Natural killer cell (primary cell): ENCODE results near the gene PRSS33. TPM values are rescaled to one million over a fixed set of nuclear protein-coding genes. Genes with fewer than 3 reads are reported as not detected.

Experiments used
- ATAC-seq, 3 donors: fragments of 150-1000 bp in 2 of 3; fragments of 200-7000 bp in 1 of 3; cut with Tn5 transposase; 1 replicate in 1 of 3; 2 replicates in 2 of 3; pipeline ENCODE4 v1.10.0; 2021; ENCODE audit warnings: mild to moderate bottlenecking in 2 of 3, moderate library complexity in 2 of 3
- DNase-seq, 2 donors: peaks; one replicate each; pipeline versions ENCODE4 v3.0.0 to v3.0.0-alpha.2; 2013 to 2021; ENCODE audit warnings: mixed read lengths in 1 of 2
- H3K27ac ChIP-seq: one replicate; pipeline ENCODE4 v1.5.1; 2013; ENCODE audit warnings: mild to moderate bottlenecking, low read length
- H3K27me3 ChIP-seq: one replicate; pipeline ENCODE4 v1.6.1; 2013; ENCODE audit warnings: low read length; ENCODE audit not compliant: control insufficient read depth, insufficient read depth
- H3K36me3 ChIP-seq: one replicate; pipeline ENCODE4 v1.6.1; 2013; ENCODE audit warnings: low read length; ENCODE audit not compliant: control insufficient read depth, insufficient read depth
- H3K4me1 ChIP-seq: one replicate; pipeline ENCODE4 v1.6.1; 2013; ENCODE audit warnings: low read length; ENCODE audit not compliant: control insufficient read depth, insufficient read depth
- H3K4me3 ChIP-seq: one replicate; pipeline ENCODE4 v1.5.1; 2013; ENCODE audit warnings: low read length
- H3K9me3 ChIP-seq: one replicate; pipeline ENCODE4 v1.6.1; 2013; ENCODE audit warnings: low read length; ENCODE audit not compliant: control insufficient read depth, insufficient read depth
- H3K27ac Mint-ChIP-seq, 2 donors: one replicate each; pipeline ENCODE4 v1.8.0; 2022; ENCODE audit warnings: mild to moderate bottlenecking in 2 of 2, mixed read lengths in 2 of 2, moderate library complexity in 1 of 2
- H3K27me3 Mint-ChIP-seq, 2 donors: one replicate each; pipeline ENCODE4 v1.8.0; 2022; ENCODE audit warnings: low read depth in 2 of 2, mixed read lengths in 2 of 2
- H3K36me3 Mint-ChIP-seq: one replicate; pipeline ENCODE4 v1.8.0; 2022; ENCODE audit warnings: mixed read lengths
- H3K4me1 Mint-ChIP-seq, 2 donors: one replicate each; pipeline ENCODE4 v1.8.0; 2022; ENCODE audit warnings: mixed read lengths in 2 of 2
- H3K4me3 Mint-ChIP-seq: one replicate; pipeline ENCODE4 v1.8.0; 2022; ENCODE audit warnings: mild to moderate bottlenecking, moderate library complexity, mixed read lengths
- H3K9me3 Mint-ChIP-seq, 2 donors: one replicate each; pipeline ENCODE4 v1.8.0; 2022; ENCODE audit warnings: mixed read lengths in 2 of 2
- WGBS: methylation state at CpG from one replicate; pipeline ENCODE4 v1.1.7; 2013; ENCODE audit warnings: missing lambda C conversion rate; ENCODE audit not compliant: insufficient coverage; 5-methylcytosine and 5-hydroxymethylcytosine counted together
- intact Hi-C: fragments of 100-400 bp; cut with micrococcal nuclease; formaldehyde crosslinking; loops from one replicate; pipeline ENCODE4 v1.14.2; 2022
- total RNA-seq, 4 donors: library from RNA; stranded (reverse); fragments of 120-200 nt in 1 of 4; gene quantifications; one replicate each; pipeline versions ENCODE4 v1.2.3 to v1.2.4, GENCODE V29; 2013 to 2022
- TF ChIP-seq, protein P1 (sequence below): fragments of 200-600 bp; IDR thresholded peaks from one replicate; pipeline ENCODE4 v1.8.0; 2022; ENCODE audit warnings: antibody characterized with exemption

PRSS33 gene
- total RNA-seq, 3 donors from 2014 or later (not counting 1 experiment from before 2014, with no cell fraction given): 0.20 to 0.63 (median 0.54) TPM

DNA sequence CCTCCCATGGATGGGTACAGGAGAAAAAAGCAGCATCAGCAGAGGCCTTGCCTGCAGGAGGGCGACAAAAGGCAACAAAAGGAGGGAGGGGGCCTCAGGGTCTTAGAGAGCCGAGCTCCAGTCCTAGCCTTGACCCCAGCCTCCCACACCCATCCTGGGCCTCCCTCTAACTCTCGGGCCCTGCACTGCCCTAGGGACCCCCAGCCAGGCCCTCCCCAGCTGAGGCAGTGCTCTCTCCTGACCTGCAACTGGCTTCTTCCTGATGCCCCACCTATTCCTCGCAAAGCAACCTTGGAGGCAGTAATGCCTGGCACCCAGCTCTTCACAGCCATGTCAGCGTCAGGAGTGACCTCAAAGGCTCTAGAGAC lies 50.1 kb downstream of the PRSS33 start:
- TF ChIP-seq, protein P1, sequence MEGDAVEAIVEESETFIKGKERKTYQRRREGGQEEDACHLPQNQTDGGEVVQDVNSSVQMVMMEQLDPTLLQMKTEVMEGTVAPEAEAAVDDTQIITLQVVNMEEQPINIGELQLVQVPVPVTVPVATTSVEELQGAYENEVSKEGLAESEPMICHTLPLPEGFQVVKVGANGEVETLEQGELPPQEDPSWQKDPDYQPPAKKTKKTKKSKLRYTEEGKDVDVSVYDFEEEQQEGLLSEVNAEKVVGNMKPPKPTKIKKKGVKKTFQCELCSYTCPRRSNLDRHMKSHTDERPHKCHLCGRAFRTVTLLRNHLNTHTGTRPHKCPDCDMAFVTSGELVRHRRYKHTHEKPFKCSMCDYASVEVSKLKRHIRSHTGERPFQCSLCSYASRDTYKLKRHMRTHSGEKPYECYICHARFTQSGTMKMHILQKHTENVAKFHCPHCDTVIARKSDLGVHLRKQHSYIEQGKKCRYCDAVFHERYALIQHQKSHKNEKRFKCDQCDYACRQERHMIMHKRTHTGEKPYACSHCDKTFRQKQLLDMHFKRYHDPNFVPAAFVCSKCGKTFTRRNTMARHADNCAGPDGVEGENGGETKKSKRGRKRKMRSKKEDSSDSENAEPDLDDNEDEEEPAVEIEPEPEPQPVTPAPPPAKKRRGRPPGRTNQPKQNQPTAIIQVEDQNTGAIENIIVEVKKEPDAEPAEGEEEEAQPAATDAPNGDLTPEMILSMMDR: no peak
- H3K4me3 ChIP-seq: no peak overlapping the region
- no peaks in the 10 kb centered on the region for H3K9me3 Mint-ChIP-seq
- H3K9me3 ChIP-seq: no peaks in the 10 kb centered on the region
- H3K36me3 ChIP-seq: no peaks in the 10 kb centered on the region
- DNase-seq: no peak
- no peak overlapping the region for H3K27ac Mint-ChIP-seq
- H3K27me3 ChIP-seq: no peaks in the 10 kb centered on the region
- H3K4me1 Mint-ChIP-seq: no peaks in the 10 kb centered on the region
- 91% methylated on average over 5 of the region's 5 CpGs for WGBS
- no peak overlapping the region for H3K4me3 Mint-ChIP-seq
- intact Hi-C loops: no loop called here
- no peak for ATAC-seq
- no peaks in the 10 kb centered on the region for H3K27me3 Mint-ChIP-seq
- no peaks in the 10 kb centered on the region for H3K36me3 Mint-ChIP-seq
- H3K4me1 ChIP-seq: no peaks in the 10 kb centered on the region
- no peak overlapping the region for H3K27ac ChIP-seq

DNA sequence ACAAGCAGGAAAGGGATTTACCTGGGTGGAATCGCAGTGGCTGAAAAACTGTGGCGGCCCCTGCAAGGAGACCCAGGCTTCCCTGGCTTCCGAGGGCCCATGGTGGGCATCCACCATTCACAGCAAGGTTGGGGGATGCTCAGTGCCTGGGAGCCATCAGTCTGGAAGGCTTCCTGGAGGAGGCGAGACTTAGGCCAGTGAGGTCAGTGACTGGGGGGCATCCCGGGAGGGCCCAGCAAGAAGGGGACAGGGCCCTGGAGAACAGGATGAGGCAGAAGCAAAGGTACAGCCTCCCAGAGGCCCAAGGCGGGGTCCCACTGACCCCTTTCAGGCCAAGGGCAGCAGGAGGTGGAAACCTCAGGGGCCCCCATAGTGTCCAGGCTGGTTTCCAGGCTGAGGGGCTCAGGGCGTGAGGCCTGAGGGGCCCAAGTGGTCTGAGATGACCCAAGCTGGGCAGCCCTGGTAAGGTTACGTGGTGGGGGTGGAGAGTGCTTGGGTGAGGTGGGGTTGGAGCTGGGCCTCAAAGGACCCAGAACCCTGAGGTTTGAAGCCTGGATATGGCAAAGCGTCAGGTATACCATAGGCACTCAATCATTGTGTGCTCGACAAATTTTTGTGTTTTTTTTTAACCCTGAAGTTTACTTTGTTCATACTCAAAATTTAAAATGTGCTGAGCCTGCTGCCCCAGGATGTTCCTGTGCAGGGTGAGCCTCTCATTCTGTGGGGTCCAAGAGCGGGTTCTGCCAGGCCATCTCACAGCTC lies 50.7 kb downstream of the PRSS33 start:
- H3K36me3 Mint-ChIP-seq: no peaks in the 10 kb centered on the region
- TF ChIP-seq, protein P1: no peak
- intact Hi-C loops: no loop called here
- H3K9me3 ChIP-seq: no peaks in the 10 kb centered on the region
- H3K9me3 Mint-ChIP-seq: no peaks in the 10 kb centered on the region
- 94% methylated on average over 11 of the region's 11 CpGs for WGBS
- no peak overlapping the region for H3K27ac Mint-ChIP-seq
- no peaks in the 10 kb centered on the region for H3K27me3 Mint-ChIP-seq
- H3K4me1 Mint-ChIP-seq: no peaks in the 10 kb centered on the region
- H3K4me3 Mint-ChIP-seq: no peak overlapping the region
- H3K36me3 ChIP-seq: no peaks in the 10 kb centered on the region
- no peak overlapping the region for H3K4me3 ChIP-seq
- no peak for DNase-seq
- ATAC-seq: no peak
- no peaks in the 10 kb centered on the region for H3K27me3 ChIP-seq
- H3K27ac ChIP-seq: no peak overlapping the region
- H3K4me1 ChIP-seq: no peaks in the 10 kb centered on the region

DNA sequence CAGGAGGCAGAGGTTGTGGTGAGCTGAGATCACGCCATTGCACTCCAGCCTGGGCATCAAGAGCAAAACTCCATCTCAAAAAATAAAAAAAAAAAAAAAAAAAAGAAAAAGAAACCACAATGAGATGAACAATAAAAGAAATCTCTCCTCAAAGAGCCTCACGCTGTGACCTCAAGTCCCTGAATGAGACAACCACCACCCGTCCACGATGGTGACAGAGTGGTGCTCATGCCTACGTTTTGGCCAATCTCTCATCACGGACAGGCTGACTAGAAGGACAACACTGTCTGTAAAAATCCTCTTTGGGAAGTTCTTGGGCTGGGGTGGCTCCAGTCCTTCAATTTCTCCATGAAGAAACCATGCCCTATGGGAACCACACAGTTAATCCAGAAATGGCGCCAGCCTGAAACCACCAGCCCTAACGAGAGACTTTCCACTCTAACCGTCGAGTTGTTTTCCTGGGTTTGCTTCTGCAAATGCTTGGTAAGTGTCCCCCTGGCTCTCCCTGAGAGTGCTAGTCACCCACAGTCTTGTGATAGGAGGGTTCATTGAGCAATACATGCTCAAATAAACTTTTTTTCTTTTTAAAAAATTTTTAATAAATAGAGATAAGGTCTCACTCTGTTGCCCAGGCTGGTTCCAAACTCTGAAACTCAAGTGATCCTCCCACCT lies 52.4 kb downstream of the PRSS33 start:
- no peak overlapping the region for H3K4me3 ChIP-seq
- H3K27ac ChIP-seq: no peak overlapping the region
- 47% methylated on average over 9 of the region's 10 CpGs for WGBS
- no peaks in the 10 kb centered on the region for H3K4me1 ChIP-seq
- H3K4me1 Mint-ChIP-seq: no peaks in the 10 kb centered on the region
- H3K27ac Mint-ChIP-seq: no peak overlapping the region
- no peaks in the 10 kb centered on the region for H3K9me3 Mint-ChIP-seq
- H3K4me3 Mint-ChIP-seq: no peak overlapping the region
- no peaks in the 10 kb centered on the region for H3K36me3 Mint-ChIP-seq
- H3K36me3 ChIP-seq: no peaks in the 10 kb centered on the region
- H3K27me3 Mint-ChIP-seq: no peaks in the 10 kb centered on the region
- TF ChIP-seq, protein P1: no peak
- no peak for ATAC-seq
- intact Hi-C loops: no loop called here
- H3K9me3 ChIP-seq: no peaks in the 10 kb centered on the region
- no peak for DNase-seq
- H3K27me3 ChIP-seq: no peaks in the 10 kb centered on the region

Other genes with a start within 250 kb of the PRSS33 start
- gene PDPK1, start 249.5 kb downstream of the PRSS33 start, total RNA-seq: 10 to 100 TPM; 63.1 to 80.7 (median 73.5) TPM
- gene KCTD5, start 105.0 kb downstream of the PRSS33 start, total RNA-seq: 10 to 100 TPM; 34.2 to 37.9 (median 36.5) TPM
- 1 to 10 TPM in 2 of 3 donors, under 1 TPM in 1; 0.42 to 1.3 (median 1.2) TPM for gene PRSS27, start 67.3 kb downstream of the PRSS33 start, total RNA-seq
- gene SRRM2, start 34.9 kb downstream of the PRSS33 start, total RNA-seq: 1,000 to 10,000 TPM; 1,131 to 1,162 (median 1,149) TPM
- 100 to 1,000 TPM; 146 to 207 (median 161) TPM for gene ELOB, start 10.3 kb downstream of the PRSS33 start, total RNA-seq
- under 1 TPM in 1 of 3 donors, not detected in 2; 0.33 TPM for gene PRSS41, start 10.9 kb upstream of the PRSS33 start, total RNA-seq
- gene PRSS21, start 29.7 kb upstream of the PRSS33 start, total RNA-seq: 1 to 10 TPM in 1 of 3 donors, under 1 TPM in 1, not detected in 1; 0.64 to 6.6 TPM
- 1 to 10 TPM in 2 of 3 donors, under 1 TPM in 1; 0.78 to 1.5 (median 1.1) TPM for gene ZG16B, start 42.7 kb upstream of the PRSS33 start, total RNA-seq
- gene PRSS22, start 70.6 kb upstream of the PRSS33 start, total RNA-seq: 1 to 10 TPM; 1.5 to 7.7 (median 3.3) TPM
- gene FLYWCH2, start 95.7 kb upstream of the PRSS33 start, total RNA-seq: 10 to 100 TPM; 12.0 to 12.7 (median 12.6) TPM
- gene FLYWCH1, start 124.4 kb upstream of the PRSS33 start, total RNA-seq: 100 to 1,000 TPM in 2 of 3 donors, 10 to 100 TPM in 1; 85.1 to 148 (median 130) TPM
- under 1 TPM in 1 of 3 donors, not detected in 2; 0.16 TPM for gene KREMEN2, start 176.7 kb upstream of the PRSS33 start, total RNA-seq
- 1 to 10 TPM; 2.9 to 4.4 (median 3.5) TPM for gene PAQR4, start 181.8 kb upstream of the PRSS33 start, total RNA-seq
- gene PKMYT1, start 192.9 kb upstream of the PRSS33 start, total RNA-seq: 1 to 10 TPM; 2.6 to 5.9 (median 3.5) TPM
- gene CLDN9, start 225.4 kb upstream of the PRSS33 start, total RNA-seq: under 1 TPM in 2 of 3 donors, not detected in 1; 0.34 to 0.35 TPM
- gene CLDN6, start 230.6 kb upstream of the PRSS33 start, total RNA-seq: not detected
- 1 to 10 TPM; 2.4 to 3.7 (median 3.1) TPM for gene TNFRSF12A, start 232.8 kb upstream of the PRSS33 start, total RNA-seq
- gene HCFC1R1, start 236.4 kb upstream of the PRSS33 start, total RNA-seq: 10 to 100 TPM; 15.4 to 21.8 (median 16.0) TPM
- gene THOC6, start 236.5 kb upstream of the PRSS33 start, total RNA-seq: 10 to 100 TPM; 17.1 to 21.5 (median 17.2) TPM
- not detected for gene BICDL2, start 249.4 kb upstream of the PRSS33 start, total RNA-seq